ENCODE results near the gene GPAM. TPM values are rescaled to one million over a fixed set of nuclear protein-coding genes. Genes with fewer than 3 reads are reported as not detected.

GPAM gene
- total RNA-seq, 1 experiment from 2014 or later, result 12.2 TPM

DNA sequence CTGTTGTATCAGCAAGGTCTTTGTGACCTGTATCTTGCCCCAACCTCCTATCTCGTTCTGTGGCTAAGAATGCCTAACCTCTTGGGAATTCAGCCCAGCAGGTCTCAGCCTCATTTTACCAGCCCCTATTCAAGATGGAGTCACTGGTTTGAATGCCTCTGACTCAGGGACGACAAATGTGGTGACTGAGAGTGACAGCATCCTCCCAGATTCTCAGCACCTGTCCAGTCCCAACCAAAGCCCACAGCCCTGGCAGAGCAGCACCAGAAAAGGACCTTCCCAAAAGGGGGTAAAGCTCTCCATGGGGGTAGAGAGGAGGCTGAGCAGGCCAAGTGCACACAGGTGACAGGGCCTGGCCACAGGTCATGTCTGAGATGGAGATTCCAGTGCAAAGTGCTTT lies 35.4 kb upstream of the GPAM start (continued):
- TF ChIP-seq, protein P1, sequence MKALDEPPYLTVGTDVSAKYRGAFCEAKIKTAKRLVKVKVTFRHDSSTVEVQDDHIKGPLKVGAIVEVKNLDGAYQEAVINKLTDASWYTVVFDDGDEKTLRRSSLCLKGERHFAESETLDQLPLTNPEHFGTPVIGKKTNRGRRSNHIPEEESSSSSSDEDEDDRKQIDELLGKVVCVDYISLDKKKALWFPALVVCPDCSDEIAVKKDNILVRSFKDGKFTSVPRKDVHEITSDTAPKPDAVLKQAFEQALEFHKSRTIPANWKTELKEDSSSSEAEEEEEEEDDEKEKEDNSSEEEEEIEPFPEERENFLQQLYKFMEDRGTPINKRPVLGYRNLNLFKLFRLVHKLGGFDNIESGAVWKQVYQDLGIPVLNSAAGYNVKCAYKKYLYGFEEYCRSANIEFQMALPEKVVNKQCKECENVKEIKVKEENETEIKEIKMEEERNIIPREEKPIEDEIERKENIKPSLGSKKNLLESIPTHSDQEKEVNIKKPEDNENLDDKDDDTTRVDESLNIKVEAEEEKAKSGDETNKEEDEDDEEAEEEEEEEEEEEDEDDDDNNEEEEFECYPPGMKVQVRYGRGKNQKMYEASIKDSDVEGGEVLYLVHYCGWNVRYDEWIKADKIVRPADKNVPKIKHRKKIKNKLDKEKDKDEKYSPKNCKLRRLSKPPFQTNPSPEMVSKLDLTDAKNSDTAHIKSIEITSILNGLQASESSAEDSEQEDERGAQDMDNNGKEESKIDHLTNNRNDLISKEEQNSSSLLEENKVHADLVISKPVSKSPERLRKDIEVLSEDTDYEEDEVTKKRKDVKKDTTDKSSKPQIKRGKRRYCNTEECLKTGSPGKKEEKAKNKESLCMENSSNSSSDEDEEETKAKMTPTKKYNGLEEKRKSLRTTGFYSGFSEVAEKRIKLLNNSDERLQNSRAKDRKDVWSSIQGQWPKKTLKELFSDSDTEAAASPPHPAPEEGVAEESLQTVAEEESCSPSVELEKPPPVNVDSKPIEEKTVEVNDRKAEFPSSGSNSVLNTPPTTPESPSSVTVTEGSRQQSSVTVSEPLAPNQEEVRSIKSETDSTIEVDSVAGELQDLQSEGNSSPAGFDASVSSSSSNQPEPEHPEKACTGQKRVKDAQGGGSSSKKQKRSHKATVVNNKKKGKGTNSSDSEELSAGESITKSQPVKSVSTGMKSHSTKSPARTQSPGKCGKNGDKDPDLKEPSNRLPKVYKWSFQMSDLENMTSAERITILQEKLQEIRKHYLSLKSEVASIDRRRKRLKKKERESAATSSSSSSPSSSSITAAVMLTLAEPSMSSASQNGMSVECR (CRISPR knock-in tag; IDR thresholded peaks at IDR 0.05; ENCODE audit: borderline replicate concordance), result no peak
- TF ChIP-seq, protein P2, sequence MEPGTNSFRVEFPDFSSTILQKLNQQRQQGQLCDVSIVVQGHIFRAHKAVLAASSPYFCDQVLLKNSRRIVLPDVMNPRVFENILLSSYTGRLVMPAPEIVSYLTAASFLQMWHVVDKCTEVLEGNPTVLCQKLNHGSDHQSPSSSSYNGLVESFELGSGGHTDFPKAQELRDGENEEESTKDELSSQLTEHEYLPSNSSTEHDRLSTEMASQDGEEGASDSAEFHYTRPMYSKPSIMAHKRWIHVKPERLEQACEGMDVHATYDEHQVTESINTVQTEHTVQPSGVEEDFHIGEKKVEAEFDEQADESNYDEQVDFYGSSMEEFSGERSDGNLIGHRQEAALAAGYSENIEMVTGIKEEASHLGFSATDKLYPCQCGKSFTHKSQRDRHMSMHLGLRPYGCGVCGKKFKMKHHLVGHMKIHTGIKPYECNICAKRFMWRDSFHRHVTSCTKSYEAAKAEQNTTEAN (CRISPR knock-in tag; IDR thresholded peaks at IDR 0.05), result no peak
- TF ChIP-seq MXD4 (CRISPR knock-in tag; IDR thresholded peaks at IDR 0.05; ENCODE audit: borderline replicate concordance), result no peak
- TF ChIP-seq, protein P3, sequence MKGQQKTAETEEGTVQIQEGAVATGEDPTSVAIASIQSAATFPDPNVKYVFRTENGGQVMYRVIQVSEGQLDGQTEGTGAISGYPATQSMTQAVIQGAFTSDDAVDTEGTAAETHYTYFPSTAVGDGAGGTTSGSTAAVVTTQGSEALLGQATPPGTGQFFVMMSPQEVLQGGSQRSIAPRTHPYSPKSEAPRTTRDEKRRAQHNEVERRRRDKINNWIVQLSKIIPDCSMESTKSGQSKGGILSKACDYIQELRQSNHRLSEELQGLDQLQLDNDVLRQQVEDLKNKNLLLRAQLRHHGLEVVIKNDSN (CRISPR knock-in tag; IDR thresholded peaks at IDR 0.05), result no peak
- no peak for TF ChIP-seq RORB (CRISPR knock-in tag; IDR thresholded peaks at IDR 0.05)
- TF ChIP-seq, protein P4, sequence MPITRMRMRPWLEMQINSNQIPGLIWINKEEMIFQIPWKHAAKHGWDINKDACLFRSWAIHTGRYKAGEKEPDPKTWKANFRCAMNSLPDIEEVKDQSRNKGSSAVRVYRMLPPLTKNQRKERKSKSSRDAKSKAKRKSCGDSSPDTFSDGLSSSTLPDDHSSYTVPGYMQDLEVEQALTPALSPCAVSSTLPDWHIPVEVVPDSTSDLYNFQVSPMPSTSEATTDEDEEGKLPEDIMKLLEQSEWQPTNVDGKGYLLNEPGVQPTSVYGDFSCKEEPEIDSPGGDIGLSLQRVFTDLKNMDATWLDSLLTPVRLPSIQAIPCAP (CRISPR knock-in tag; IDR thresholded peaks at IDR 0.05), result no peak
- TF ChIP-seq, protein P5, sequence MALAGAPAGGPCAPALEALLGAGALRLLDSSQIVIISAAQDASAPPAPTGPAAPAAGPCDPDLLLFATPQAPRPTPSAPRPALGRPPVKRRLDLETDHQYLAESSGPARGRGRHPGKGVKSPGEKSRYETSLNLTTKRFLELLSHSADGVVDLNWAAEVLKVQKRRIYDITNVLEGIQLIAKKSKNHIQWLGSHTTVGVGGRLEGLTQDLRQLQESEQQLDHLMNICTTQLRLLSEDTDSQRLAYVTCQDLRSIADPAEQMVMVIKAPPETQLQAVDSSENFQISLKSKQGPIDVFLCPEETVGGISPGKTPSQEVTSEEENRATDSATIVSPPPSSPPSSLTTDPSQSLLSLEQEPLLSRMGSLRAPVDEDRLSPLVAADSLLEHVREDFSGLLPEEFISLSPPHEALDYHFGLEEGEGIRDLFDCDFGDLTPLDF (CRISPR knock-in tag; IDR thresholded peaks at IDR 0.05), result no peak

DNA sequence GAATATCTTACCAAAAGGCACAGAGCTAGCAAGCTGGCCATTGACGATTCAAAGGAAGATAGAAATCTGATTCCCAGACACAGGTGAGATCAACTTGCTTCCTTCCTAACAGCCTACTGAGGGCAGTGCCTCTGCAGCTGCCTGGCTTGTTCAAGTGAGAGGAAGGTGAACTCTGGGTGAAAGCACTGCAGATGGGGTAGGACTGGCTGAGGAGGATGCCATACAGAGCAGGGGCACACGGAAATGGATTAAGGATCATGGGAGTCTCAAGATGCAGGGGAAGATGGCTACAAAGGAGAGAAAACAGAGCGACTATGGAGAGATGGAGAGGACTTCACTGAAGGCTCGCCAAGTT lies 34.4 kb upstream of the GPAM start:
- ATAC-seq (no peak), DNase-seq (ENCODE audit: low spot score) (no peak)
- ChIA-PET POLR2A (no interaction called here), CTCF (no interaction called here)
- H3K4me1 Mint-ChIP-seq, result peaks cover 17% of the 10 kb centered on the region
- H3K4me3 Mint-ChIP-seq, result no peak overlapping the region
- H3K36me3 Mint-ChIP-seq, result 0 out of 2 replicates have a peak, but pooled peaks cover 6% of the 10 kb centered on the region
- peaks cover 21% of the 10 kb centered on the region for H3K9me3 Mint-ChIP-seq
- no peak overlapping the region for H3K27ac Mint-ChIP-seq
- no peaks in the 10 kb centered on the region for H3K27me3 Mint-ChIP-seq (ENCODE audit: low read depth)
- TF ChIP-seq ELF4 (CRISPR knock-in tag; IDR thresholded peaks at IDR 0.05; ENCODE audit: low read depth) (no peak), IRF2 (CRISPR knock-in tag; IDR thresholded peaks at IDR 0.05; ENCODE audit: borderline replicate concordance, low read depth) (no peak), ZBTB21 (CRISPR knock-in tag; IDR thresholded peaks at IDR 0.05; ENCODE audit: borderline replicate concordance) (no peak), ZNF416 (CRISPR knock-in tag; IDR thresholded peaks at IDR 0.05) (no peak), ESRRA (CRISPR knock-in tag; IDR thresholded peaks at IDR 0.05; ENCODE audit: borderline replicate concordance) (no peak), NFATC4 (CRISPR knock-in tag; IDR thresholded peaks at IDR 0.05) (no peak), SP1 (CRISPR knock-in tag; conservative IDR thresholded peaks at IDR 0.05) (no peak), GRHL2 (CRISPR knock-in tag; IDR thresholded peaks at IDR 0.05; ENCODE audit: insufficient replicate concordance, severe bottlenecking) (no peak), GABPB1 (CRISPR knock-in tag; IDR thresholded peaks at IDR 0.05) (no peak), NFYB (CRISPR knock-in tag; conservative IDR thresholded peaks at IDR 0.05; ENCODE audit: low read depth) (no peak)
- TF ChIP-seq, protein P6, sequence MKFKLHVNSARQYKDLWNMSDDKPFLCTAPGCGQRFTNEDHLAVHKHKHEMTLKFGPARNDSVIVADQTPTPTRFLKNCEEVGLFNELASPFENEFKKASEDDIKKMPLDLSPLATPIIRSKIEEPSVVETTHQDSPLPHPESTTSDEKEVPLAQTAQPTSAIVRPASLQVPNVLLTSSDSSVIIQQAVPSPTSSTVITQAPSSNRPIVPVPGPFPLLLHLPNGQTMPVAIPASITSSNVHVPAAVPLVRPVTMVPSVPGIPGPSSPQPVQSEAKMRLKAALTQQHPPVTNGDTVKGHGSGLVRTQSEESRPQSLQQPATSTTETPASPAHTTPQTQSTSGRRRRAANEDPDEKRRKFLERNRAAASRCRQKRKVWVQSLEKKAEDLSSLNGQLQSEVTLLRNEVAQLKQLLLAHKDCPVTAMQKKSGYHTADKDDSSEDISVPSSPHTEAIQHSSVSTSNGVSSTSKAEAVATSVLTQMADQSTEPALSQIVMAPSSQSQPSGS (CRISPR knock-in tag; IDR thresholded peaks at IDR 0.05; ENCODE audit: borderline replicate concordance, low read depth), result no peak
- TF ChIP-seq, protein P4 (CRISPR knock-in tag; IDR thresholded peaks at IDR 0.05), result no peak
- TF ChIP-seq, protein P7, sequence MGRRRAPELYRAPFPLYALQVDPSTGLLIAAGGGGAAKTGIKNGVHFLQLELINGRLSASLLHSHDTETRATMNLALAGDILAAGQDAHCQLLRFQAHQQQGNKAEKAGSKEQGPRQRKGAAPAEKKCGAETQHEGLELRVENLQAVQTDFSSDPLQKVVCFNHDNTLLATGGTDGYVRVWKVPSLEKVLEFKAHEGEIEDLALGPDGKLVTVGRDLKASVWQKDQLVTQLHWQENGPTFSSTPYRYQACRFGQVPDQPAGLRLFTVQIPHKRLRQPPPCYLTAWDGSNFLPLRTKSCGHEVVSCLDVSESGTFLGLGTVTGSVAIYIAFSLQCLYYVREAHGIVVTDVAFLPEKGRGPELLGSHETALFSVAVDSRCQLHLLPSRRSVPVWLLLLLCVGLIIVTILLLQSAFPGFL (CRISPR knock-in tag; IDR thresholded peaks at IDR 0.05; ENCODE audit: borderline replicate concordance), result no peak
- TF ChIP-seq, protein P8, sequence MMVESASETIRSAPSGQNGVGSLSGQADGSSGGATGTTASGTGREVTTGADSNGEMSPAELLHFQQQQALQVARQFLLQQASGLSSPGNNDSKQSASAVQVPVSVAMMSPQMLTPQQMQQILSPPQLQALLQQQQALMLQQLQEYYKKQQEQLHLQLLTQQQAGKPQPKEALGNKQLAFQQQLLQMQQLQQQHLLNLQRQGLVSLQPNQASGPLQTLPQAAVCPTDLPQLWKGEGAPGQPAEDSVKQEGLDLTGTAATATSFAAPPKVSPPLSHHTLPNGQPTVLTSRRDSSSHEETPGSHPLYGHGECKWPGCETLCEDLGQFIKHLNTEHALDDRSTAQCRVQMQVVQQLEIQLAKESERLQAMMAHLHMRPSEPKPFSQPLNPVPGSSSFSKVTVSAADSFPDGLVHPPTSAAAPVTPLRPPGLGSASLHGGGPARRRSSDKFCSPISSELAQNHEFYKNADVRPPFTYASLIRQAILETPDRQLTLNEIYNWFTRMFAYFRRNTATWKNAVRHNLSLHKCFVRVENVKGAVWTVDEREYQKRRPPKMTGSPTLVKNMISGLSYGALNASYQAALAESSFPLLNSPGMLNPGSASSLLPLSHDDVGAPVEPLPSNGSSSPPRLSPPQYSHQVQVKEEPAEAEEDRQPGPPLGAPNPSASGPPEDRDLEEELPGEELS (CRISPR knock-in tag; IDR thresholded peaks at IDR 0.05), result no peak
- TF ChIP-seq, protein P9, sequence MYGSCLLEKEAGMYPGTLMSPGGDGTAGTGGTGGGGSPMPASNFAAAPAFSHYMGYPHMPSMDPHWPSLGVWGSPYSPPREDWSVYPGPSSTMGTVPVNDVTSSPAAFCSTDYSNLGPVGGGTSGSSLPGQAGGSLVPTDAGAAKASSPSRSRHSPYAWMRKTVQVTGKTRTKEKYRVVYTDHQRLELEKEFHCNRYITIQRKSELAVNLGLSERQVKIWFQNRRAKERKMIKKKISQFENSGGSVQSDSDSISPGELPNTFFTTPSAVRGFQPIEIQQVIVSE (CRISPR knock-in tag; IDR thresholded peaks at IDR 0.05; ENCODE audit: borderline replicate concordance), result no peak

Measured in WTC11 (cell line).